GM19468 (cell line): ENCODE results near the gene POLR2M.

Source experiments
- ATAC-seq: cut with Tn5 transposase; IDR thresholded peaks from one replicate; pipeline ENCODE4 v1.9.1; 2021; ENCODE audit warnings: mild to moderate bottlenecking, moderate library complexity, moderate number of reproducible peaks; ENCODE audit not compliant: unreplicated experiment; ENCODE audit errors: extremely low read depth

POLR2M gene

GRCh38 chr15:57735431-57735830, 28.9 kb downstream of the POLR2M start:
- no peak for ATAC-seq

GRCh38 chr15:57735891-57736290, 29.4 kb downstream of the POLR2M start:
- no peak for ATAC-seq

GRCh38 chr15:57736591-57736990, 30.1 kb downstream of the POLR2M start:
- ATAC-seq, result no peak

- ATAC-seq, result no peak
Observed at GRCh38 chr15:57738734-57739237, 32.3 kb downstream of the POLR2M start.

GRCh38 chr15:57740048-57740447, 33.5 kb downstream of the POLR2M start:
- ATAC-seq, result no peak

- no peak for ATAC-seq
Observed at GRCh38 chr15:57741089-57741488, 34.6 kb downstream of the POLR2M start.

- no peak for ATAC-seq
Observed at GRCh38 chr15:57743424-57743823, 36.9 kb downstream of the POLR2M start.

GRCh38 chr15:57746786-57747185, 40.3 kb downstream of the POLR2M start:
- ATAC-seq, result no peak

GRCh38 chr15:57747206-57747896, 40.8 kb downstream of the POLR2M start:
- no peak for ATAC-seq

- no peak for ATAC-seq
Observed at GRCh38 chr15:57751177-57751800, 44.8 kb downstream of the POLR2M start.

- no peak for ATAC-seq
Observed at GRCh38 chr15:57752436-57752835, 45.9 kb downstream of the POLR2M start.

- no peak for ATAC-seq
Observed at GRCh38 chr15:57752840-57753239, 46.3 kb downstream of the POLR2M start.

GRCh38 chr15:57756466-57756865, 50.0 kb downstream of the POLR2M start:
- ATAC-seq, result no peak

GRCh38 chr15:57758560-57758959, 52.0 kb downstream of the POLR2M start:
- no peak for ATAC-seq

GRCh38 chr15:57761562-57761961, 55.0 kb downstream of the POLR2M start:
- no peak for ATAC-seq

GRCh38 chr15:57762302-57762701, 55.8 kb downstream of the POLR2M start:
- no peak for ATAC-seq

GRCh38 chr15:57763176-57763964, 56.9 kb downstream of the POLR2M start:
- no peak for ATAC-seq
